22Rv1 (cell line): ENCODE results near the gene TACR2.

Experiments used
- H3K27ac ChIP-seq: fragments of 450-650 bp; 2 replicates; pipeline ENCODE4 v1.5.1; 2017
- ZFX ChIP-seq: fragments of 450-650 bp; IDR thresholded peaks from 2 replicates; pipeline ENCODE4 v1.6.1; 2017; ENCODE audit warnings: antibody characterized with exemption, borderline replicate concordance
- TF ChIP-seq, protein P1 (sequence below): fragments of 450-650 bp; IDR thresholded peaks from 2 replicates; pipeline ENCODE4 v1.5.1; 2017; ENCODE audit warnings: mild to moderate bottlenecking

The TACR2 gene

DNA sequence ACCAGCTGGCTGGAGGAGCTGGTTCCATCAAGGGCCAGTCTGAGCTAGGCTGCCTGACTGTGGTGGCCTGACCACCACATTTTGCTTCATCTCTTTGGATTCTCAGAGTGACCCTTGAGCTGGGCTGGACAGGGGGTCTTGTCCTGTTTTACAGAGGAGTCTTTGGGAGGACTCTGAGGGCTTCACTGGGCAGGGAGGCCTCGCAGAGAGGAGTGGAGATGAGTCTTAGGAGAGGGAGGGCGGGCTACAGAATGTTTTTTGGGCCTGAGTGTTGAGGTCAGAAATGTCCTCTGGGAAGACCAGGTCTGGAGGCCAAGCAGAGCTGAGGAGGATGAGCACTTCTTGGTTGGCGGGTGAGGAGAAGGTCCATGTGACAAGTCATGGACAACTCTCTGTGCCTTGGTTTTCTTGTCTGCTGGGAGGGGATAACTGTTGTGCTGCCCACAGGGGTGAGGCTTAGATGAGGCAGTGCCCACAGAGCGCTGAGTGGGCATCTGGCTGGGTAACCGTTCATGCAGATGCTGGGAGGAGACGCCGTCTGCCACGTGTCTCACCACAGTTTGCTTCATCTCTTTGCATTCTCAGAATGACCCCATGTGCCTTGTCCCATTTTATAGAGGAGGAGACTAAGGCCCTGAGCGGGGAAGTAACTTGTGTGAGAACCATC is 44.0 kb upstream of the TACR2 start:
- H3K27ac ChIP-seq, result no peak overlapping the region
- no peak for TF ChIP-seq ZFX
- TF ChIP-seq, protein P1, sequence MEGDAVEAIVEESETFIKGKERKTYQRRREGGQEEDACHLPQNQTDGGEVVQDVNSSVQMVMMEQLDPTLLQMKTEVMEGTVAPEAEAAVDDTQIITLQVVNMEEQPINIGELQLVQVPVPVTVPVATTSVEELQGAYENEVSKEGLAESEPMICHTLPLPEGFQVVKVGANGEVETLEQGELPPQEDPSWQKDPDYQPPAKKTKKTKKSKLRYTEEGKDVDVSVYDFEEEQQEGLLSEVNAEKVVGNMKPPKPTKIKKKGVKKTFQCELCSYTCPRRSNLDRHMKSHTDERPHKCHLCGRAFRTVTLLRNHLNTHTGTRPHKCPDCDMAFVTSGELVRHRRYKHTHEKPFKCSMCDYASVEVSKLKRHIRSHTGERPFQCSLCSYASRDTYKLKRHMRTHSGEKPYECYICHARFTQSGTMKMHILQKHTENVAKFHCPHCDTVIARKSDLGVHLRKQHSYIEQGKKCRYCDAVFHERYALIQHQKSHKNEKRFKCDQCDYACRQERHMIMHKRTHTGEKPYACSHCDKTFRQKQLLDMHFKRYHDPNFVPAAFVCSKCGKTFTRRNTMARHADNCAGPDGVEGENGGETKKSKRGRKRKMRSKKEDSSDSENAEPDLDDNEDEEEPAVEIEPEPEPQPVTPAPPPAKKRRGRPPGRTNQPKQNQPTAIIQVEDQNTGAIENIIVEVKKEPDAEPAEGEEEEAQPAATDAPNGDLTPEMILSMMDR, result no peak

- TF ChIP-seq, protein P1, result no peak
- TF ChIP-seq ZFX, result no peak
- H3K27ac ChIP-seq, result no peak overlapping the region
These were observed 43.3 kb upstream of the TACR2 start for GRCh38 chr10:69459893-69460575.

- H3K27ac ChIP-seq, result peak overlapping the region; percentile 72
- TF ChIP-seq, protein P1, result no peak
- no peak for TF ChIP-seq ZFX
These were observed 42.5 kb upstream of the TACR2 start for GRCh38 chr10:69459101-69459790.

- TF ChIP-seq, protein P1, result no peak
- TF ChIP-seq ZFX, result no peak
- peak overlapping the region; percentile 72 for H3K27ac ChIP-seq
These were observed 41.8 kb upstream of the TACR2 start for GRCh38 chr10:69458430-69459100.

DNA sequence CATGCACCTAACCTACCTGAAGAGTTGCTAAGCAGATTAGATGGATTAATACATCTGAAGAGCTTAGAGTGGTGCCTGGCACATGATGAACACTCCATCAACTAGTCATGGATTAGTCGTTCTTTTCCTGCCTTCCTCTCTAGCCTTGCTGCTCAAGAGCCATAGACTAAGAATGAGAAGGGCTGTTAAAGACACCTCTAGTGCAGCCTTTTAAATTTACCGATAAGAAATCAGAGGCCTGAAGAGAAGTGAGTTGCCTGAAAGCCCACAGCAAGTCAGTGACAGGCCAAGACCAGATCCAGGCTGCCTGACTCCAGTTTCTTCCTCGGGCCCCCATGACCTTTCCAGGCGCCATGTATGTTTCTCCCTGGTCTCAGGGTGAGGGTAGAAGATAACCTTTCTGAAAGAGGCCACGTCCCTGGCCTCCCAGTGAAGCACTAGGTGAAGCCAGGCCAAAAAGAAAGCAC is 41.1 kb upstream of the TACR2 start:
- H3K27ac ChIP-seq, result peak overlapping the region; percentile 72
- TF ChIP-seq, protein P1, result no peak
- no peak for TF ChIP-seq ZFX

DNA sequence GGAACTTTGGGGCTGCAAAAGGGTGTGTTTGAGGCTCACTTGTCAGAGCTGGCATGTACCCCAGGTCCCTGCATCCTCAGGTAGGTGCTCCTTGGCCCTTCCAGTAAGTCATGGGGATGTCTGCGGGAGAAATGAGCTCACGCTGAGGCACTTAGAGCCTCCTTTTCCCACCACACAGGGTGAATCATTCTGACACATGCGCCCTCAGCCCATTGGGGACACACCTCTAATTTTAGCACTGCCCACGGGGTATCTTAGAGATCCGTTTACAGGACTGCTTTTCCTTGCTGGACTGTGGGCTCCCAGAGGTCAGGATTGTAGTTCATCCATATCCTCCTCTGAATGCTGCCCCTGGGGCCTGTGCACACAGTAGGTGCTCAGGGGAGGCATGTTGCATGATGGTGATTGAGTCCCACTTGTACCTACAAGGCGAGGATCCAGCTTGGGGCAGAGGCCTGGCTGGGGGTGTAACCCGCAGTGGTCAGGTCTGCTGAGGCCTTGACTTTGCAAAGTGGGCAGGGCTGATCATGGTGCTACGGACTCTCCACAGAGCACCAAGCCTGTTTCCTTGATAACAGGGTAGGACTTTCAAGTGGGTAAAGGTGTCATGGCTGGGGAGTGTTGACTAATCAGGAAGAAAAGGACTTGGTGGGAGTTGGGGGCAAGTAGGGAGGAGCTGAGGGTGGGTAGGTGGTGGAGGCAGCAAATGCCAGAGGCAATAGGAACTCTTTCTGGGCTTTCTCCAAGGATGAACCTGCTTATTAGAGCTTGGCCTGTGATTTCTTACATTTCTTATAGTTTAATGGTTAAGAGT is 40.4 kb upstream of the TACR2 start:
- TF ChIP-seq, protein P1, result no peak
- TF ChIP-seq ZFX, result no peak
- H3K27ac ChIP-seq, result peak overlapping the region; percentile 72
